ENCODE measurements around the gene ADAM30.

ADAM30 gene

DNA sequence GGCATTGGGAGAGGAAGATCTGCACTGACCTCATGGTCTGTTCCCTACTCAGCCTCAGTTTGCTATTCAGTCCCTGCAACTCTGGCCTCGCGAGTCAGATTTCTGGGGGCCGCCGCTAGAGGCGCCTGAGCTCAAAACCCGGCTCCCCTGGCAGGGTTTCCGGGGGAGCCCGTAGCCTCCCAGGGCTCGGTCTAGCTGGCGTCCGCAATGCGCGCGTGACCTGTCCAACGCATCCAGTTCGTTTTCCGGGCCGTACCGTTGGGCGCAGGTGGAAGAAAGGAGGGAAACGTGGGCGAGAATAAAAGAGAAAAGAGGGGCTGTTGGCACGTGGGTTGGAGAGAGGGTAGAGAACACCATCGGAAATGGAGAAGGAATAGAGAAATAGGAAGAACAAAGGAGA lies at the start of gene ADAM30:
Gene ADAM30 (minus strand): TSS at position 213 of the 400 bp plus-strand sequence. CDS start 179 bp downstream, at position 34.
- DNase-seq (ENCODE audit: insufficient read length, low spot score) (no peak), FAIRE-seq (no peak)
- TF ChIP-seq, protein P1, sequence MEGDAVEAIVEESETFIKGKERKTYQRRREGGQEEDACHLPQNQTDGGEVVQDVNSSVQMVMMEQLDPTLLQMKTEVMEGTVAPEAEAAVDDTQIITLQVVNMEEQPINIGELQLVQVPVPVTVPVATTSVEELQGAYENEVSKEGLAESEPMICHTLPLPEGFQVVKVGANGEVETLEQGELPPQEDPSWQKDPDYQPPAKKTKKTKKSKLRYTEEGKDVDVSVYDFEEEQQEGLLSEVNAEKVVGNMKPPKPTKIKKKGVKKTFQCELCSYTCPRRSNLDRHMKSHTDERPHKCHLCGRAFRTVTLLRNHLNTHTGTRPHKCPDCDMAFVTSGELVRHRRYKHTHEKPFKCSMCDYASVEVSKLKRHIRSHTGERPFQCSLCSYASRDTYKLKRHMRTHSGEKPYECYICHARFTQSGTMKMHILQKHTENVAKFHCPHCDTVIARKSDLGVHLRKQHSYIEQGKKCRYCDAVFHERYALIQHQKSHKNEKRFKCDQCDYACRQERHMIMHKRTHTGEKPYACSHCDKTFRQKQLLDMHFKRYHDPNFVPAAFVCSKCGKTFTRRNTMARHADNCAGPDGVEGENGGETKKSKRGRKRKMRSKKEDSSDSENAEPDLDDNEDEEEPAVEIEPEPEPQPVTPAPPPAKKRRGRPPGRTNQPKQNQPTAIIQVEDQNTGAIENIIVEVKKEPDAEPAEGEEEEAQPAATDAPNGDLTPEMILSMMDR (IDR thresholded peaks at IDR 0.05; ENCODE audit: insufficient read depth, missing control alignments) = no peak

DNA sequence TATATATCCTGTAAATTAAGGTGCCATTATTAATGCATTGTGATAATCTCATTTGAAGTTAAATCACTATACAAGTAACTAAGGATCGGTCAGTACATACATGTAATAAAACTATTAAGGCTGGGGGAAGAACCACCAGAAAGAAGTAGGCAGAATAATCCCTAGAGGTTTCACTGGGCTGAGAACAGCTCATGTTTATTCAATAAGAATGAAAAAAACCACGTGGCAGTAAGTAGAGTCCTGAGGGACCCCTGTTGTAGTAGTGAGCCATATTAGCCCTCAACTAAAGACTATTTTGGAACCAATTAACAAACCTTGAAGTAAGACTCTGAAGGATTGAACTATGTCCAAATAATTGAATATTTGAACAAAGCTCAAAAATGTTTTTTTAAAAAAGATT lies 46.9 kb upstream of the ADAM30 start:
- FAIRE-seq = no peak

DNA sequence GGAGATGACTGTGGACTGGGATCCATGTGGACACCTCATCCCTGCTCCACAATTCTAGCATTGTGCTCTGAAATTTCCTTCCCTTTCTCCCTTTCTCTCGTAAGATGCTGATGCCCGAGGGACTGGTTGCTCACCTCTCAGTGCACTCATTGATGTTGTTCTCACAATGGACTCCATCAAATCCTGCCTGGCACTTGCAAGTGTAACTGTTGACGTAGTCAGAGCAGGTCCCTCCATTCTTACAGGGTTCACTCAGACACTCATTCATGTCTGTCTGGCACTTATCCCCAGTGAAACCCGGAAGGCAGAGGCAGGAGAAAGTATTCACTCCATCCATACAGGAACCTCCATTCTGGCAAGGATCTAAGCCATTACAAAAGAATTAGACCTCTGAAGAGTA lies 45.1 kb upstream of the ADAM30 start:
- TF ChIP-seq, protein P1 (IDR thresholded peaks at IDR 0.05; ENCODE audit: insufficient read depth, missing control alignments) = no peak
- FAIRE-seq (no peak), DNase-seq (ENCODE audit: insufficient read length, low spot score) (no peak)

More for the DNA sequence above, 46.9 kb upstream of the ADAM30 start:
- no peak for DNase-seq (ENCODE audit: insufficient read length, low spot score)
- TF ChIP-seq, protein P1 (IDR thresholded peaks at IDR 0.05; ENCODE audit: insufficient read depth, missing control alignments) = no peak

GRCh38 chr1:119940697-119941096 lies 44.4 kb upstream of the ADAM30 start:
- DNase-seq (ENCODE audit: insufficient read length, low spot score) (no peak), FAIRE-seq (no peak)
- TF ChIP-seq, protein P1 (IDR thresholded peaks at IDR 0.05; ENCODE audit: insufficient read depth, missing control alignments) = no peak

DNA sequence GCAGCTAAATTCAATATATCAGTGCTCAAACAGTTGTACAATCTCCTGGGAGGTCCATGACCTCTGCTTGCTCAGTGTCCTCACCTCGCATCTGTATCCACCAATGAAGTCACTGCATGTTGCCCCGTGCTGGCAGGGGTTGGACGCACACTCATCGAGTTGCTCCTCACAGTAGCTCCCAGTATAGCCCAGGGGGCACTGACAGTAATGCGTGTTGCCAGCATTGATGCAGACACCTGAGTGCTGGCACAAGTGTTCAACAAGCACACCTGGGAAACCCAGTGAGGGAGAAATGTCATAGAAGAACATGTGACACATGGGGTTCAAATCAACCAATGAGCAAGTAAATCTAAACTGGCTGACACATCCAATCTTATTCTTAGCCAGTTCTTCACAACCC lies 40.9 kb upstream of the ADAM30 start:
- no peak for DNase-seq (ENCODE audit: insufficient read length, low spot score)
- TF ChIP-seq, protein P1 (IDR thresholded peaks at IDR 0.05; ENCODE audit: insufficient read depth, missing control alignments) = no peak

DNA sequence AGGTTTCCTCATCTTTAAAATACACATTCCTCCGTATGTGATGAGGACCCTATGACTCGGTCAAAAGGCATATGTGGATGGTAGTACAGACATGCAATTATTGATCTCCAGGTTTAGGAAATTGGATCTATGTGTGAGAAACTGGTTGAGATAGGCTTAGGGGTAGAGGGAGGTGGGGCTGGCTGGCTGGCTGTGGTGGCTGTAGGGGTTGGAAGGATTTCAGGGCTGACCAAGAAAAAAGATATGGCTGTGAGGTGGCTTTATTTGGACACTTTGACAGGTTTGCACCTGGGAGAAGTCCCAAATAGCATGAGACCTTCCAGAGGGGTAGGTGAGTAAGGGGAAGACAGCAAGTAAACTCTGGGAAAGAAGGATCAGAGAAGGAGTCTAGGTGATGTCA lies 39.6 kb upstream of the ADAM30 start:
- DNase-seq (ENCODE audit: insufficient read length, low spot score) (no peak), FAIRE-seq (no peak)
- TF ChIP-seq, protein P1 (IDR thresholded peaks at IDR 0.05; ENCODE audit: insufficient read depth, missing control alignments) = no peak

More for the DNA sequence above, 40.9 kb upstream of the ADAM30 start:
- no peak for FAIRE-seq

GRCh38 chr1:119935373-119935772 lies 39.1 kb upstream of the ADAM30 start:
- DNase-seq (ENCODE audit: insufficient read length, low spot score) = no peak
- TF ChIP-seq, protein P1 (IDR thresholded peaks at IDR 0.05; ENCODE audit: insufficient read depth, missing control alignments) = no peak
- FAIRE-seq = no peak

Data from D721Med (cell line).